H9 (cell line): ENCODE measurements around the gene LYSMD3. TPM values are rescaled to one million over a fixed set of nuclear protein-coding genes. Genes with fewer than 3 reads are reported as not detected.
A peak's percentile ranks its signal among the peaks of the same experiment; 100 is the strongest.

Experiments
- DNase-seq: peaks from one replicate; pipeline ENCODE4 v3.0.0-alpha.2; 2017
- H2AFZ ChIP-seq: one replicate; pipeline ENCODE4 v1.6.1; 2013; ENCODE audit warnings: mild to moderate bottlenecking, low read length, control low read depth, moderate library complexity
- H2AK5ac ChIP-seq: 2 replicates; pipeline ENCODE4 v1.6.1; 2013; ENCODE audit warnings: low read length, control low read depth, mixed read lengths; ENCODE audit not compliant: insufficient read length
- H2BK120ac ChIP-seq: one replicate; pipeline ENCODE4 v1.6.1; 2013; ENCODE audit warnings: low read depth, mild to moderate bottlenecking, low read length, control low read depth, inconsistent platforms; ENCODE audit not compliant: poor library complexity, severe bottlenecking
- H2BK12ac ChIP-seq: 2 replicates; pipeline ENCODE4 v1.6.1; 2013; ENCODE audit warnings: low read length, control low read depth, mixed read lengths, low read depth; ENCODE audit not compliant: insufficient read length
- H2BK15ac ChIP-seq: 2 replicates; pipeline ENCODE4 v1.6.1; 2013; ENCODE audit warnings: low read depth, low read length, control low read depth
- H2BK20ac ChIP-seq: one replicate; pipeline ENCODE4 v1.6.1; 2013; ENCODE audit warnings: low read depth, mild to moderate bottlenecking, low read length, control low read depth, inconsistent platforms; ENCODE audit not compliant: poor library complexity, severe bottlenecking
- H2BK5ac ChIP-seq: 2 replicates; pipeline ENCODE4 v1.6.1; 2013; ENCODE audit warnings: low read length, control low read depth, mixed read lengths; ENCODE audit not compliant: insufficient read length
- H3K14ac ChIP-seq: 2 replicates; pipeline ENCODE4 v1.6.1; 2013; ENCODE audit warnings: low read length, control low read depth; ENCODE audit not compliant: insufficient read depth
- H3K18ac ChIP-seq: 2 replicates; pipeline ENCODE4 v1.6.1; 2013; ENCODE audit warnings: low read depth, mild to moderate bottlenecking, mixed read lengths, low read length, control low read depth; ENCODE audit not compliant: insufficient read length
- H3K23ac ChIP-seq: 2 replicates; pipeline ENCODE4 v1.6.1; 2013; ENCODE audit warnings: low read length, control low read depth, mixed read lengths, low read depth; ENCODE audit not compliant: insufficient read length
- H3K23me2 ChIP-seq: 2 replicates; pipeline ENCODE4 v1.6.1; 2013; ENCODE audit warnings: low read depth, mild to moderate bottlenecking, mixed read lengths, low read length, control low read depth; ENCODE audit not compliant: insufficient read length, poor library complexity, severe bottlenecking
- H3K27ac ChIP-seq: 2 replicates; pipeline ENCODE4 v1.5.1; 2013; ENCODE audit warnings: low read length, control low read depth, mixed read lengths, low read depth; ENCODE audit not compliant: insufficient read length
- H3K27me3 ChIP-seq: 2 replicates; pipeline ENCODE4 v1.6.1; 2013; ENCODE audit warnings: low read length, control low read depth, inconsistent platforms; ENCODE audit not compliant: insufficient read depth
- H3K4ac ChIP-seq: 2 replicates; pipeline ENCODE4 v1.6.1; 2013; ENCODE audit warnings: low read depth, mild to moderate bottlenecking, control low read depth, inconsistent platforms, low read length, moderate library complexity
- H3K4me1 ChIP-seq: 2 replicates; pipeline ENCODE4 v1.6.1; 2013; ENCODE audit warnings: low read length, control low read depth, inconsistent platforms; ENCODE audit not compliant: insufficient read depth
- H3K4me2 ChIP-seq: 2 replicates; pipeline ENCODE4 v1.6.1; 2013; ENCODE audit warnings: low read length, control low read depth, mixed read lengths; ENCODE audit not compliant: insufficient read length, insufficient read depth
- H3K56ac ChIP-seq: 2 replicates; pipeline ENCODE4 v1.6.1; 2013; ENCODE audit warnings: low read depth, mild to moderate bottlenecking, mixed read lengths, low read length, control low read depth; ENCODE audit not compliant: insufficient read length
- H3K79me1 ChIP-seq: 2 replicates; pipeline ENCODE4 v1.6.1; 2013; ENCODE audit warnings: low read depth, mild to moderate bottlenecking, moderate library complexity, low read length, control low read depth, inconsistent platforms; ENCODE audit not compliant: insufficient read depth, poor library complexity, severe bottlenecking
- H3K79me2 ChIP-seq: 2 replicates; pipeline ENCODE4 v1.6.1; 2013; ENCODE audit warnings: low read length, control low read depth, inconsistent platforms; ENCODE audit not compliant: insufficient read depth
- H3K9ac ChIP-seq: 2 replicates; pipeline ENCODE4 v1.6.1; 2013; ENCODE audit warnings: low read length, control low read depth, mixed read lengths; ENCODE audit not compliant: insufficient read length; ENCODE audit errors: extremely low read depth
- H3K9me3 ChIP-seq: one replicate; pipeline ENCODE4 v1.6.1; 2013; ENCODE audit warnings: low read depth, low read length, inconsistent platforms; ENCODE audit not compliant: control insufficient read depth
- H3T11ph ChIP-seq: one replicate; pipeline ENCODE4 v1.6.1; 2013; ENCODE audit warnings: mild to moderate bottlenecking, low read length, control low read depth, inconsistent platforms
- H4K20me1 ChIP-seq: one replicate; pipeline ENCODE4 v1.6.1; 2013; ENCODE audit not compliant: control insufficient read depth, insufficient read length, insufficient read depth
- H4K5ac ChIP-seq: 2 replicates; pipeline ENCODE4 v1.6.1; 2013; ENCODE audit warnings: low read depth, mild to moderate bottlenecking, mixed read lengths, low read length, control low read depth; ENCODE audit not compliant: insufficient read length
- H4K8ac ChIP-seq: replicated peaks from 2 replicates; pipeline ENCODE4 v1.6.1; 2013; ENCODE audit warnings: low read length, control low read depth, mixed read lengths, low read depth; ENCODE audit not compliant: insufficient read length
- H4K91ac ChIP-seq: 2 replicates; pipeline ENCODE4 v1.6.1; 2013; ENCODE audit warnings: low read depth, mild to moderate bottlenecking, moderate library complexity, mixed read lengths, low read length, control low read depth; ENCODE audit not compliant: insufficient read length
- H3K27ac Mint-ChIP-seq, 3 experiments: 2 replicates in 2 of 3; 3 replicates in 1 of 3; pipeline ENCODE4 v1.8.0; 2020 to 2021; ENCODE audit warnings: mixed read lengths in 3 of 3, mild to moderate bottlenecking in 1 of 3, moderate library complexity in 1 of 3
- H3K27me3 Mint-ChIP-seq: 2 replicates; pipeline ENCODE4 v1.8.0; 2021; ENCODE audit warnings: low read depth, mild to moderate bottlenecking, moderate library complexity, mixed read lengths
- H3K36me3 Mint-ChIP-seq, 3 experiments: 2 replicates in 2 of 3; 3 replicates in 1 of 3; pipeline ENCODE4 v1.8.0; 2020 to 2021; ENCODE audit warnings: low read depth in 3 of 3, mixed read lengths in 3 of 3; ENCODE audit not compliant: insufficient read depth in 1 of 3
- H3K4me1 Mint-ChIP-seq, 2 experiments: 2 replicates each; pipeline ENCODE4 v1.8.0; 2020; ENCODE audit warnings: mixed read lengths in 2 of 2
- H3K4me3 Mint-ChIP-seq, 2 experiments: 2 replicates in 1 of 2; 3 replicates in 1 of 2; pipeline ENCODE4 v1.8.0; 2020 to 2021; ENCODE audit warnings: mild to moderate bottlenecking in 2 of 2, mixed read lengths in 2 of 2, moderate library complexity in 1 of 2
- H3K9me3 Mint-ChIP-seq, 2 experiments: 2 replicates in 1 of 2; 3 replicates in 1 of 2; pipeline ENCODE4 v1.8.0; 2020; ENCODE audit warnings: mild to moderate bottlenecking in 2 of 2, mixed read lengths in 2 of 2, moderate library complexity in 1 of 2
- CTCF ChIP-seq: fragments of 200-600 bp; sonication (generic); conservative IDR thresholded peaks from 3 replicates; pipeline ENCODE4 v1.8.0; 2021; ENCODE audit warnings: antibody characterized with exemption, mild to moderate bottlenecking
- WGBS: extraction: QIAGEN DNeasy Blood & Tissue Kit; methylation state at CpG from one replicate; pipeline ENCODE4 v1.1.7; 2013; ENCODE audit warnings: missing lambda C conversion rate, low lambda C conversion rate, mixed read lengths; ENCODE audit not compliant: insufficient read length; ENCODE audit errors: extremely low coverage; 5-methylcytosine and 5-hydroxymethylcytosine counted together
- total RNA-seq: library from RNA; stranded (reverse); gene quantifications from 2 replicates; pipeline ENCODE4 v1.2.1, GENCODE V29; 2021

Gene LYSMD3
- total RNA-seq, 1 experiment from 2014 or later: 14.0 TPM

- H2BK12ac ChIP-seq: no peak overlapping the region
- H3K27me3 ChIP-seq: no peaks in the 10 kb centered on the region
- Mint-ChIP-seq H3K36me3 (peaks cover 0 to 19% (median 14%) of the 10 kb centered on the region in 3 experiments; a peak in 4 of 7 replicates), H3K9me3 (no peaks in the 10 kb centered on the region), H3K4me3 (peak overlapping the region; percentile 93 to 98), H3K4me1 (peaks cover 43 to 54% of the 10 kb centered on the region in 2 experiments), H3K27ac (peak overlapping the region; percentile 74 to 96 (median 84); a peak in 6 of 7 replicates), H3K27me3 (no peaks in the 10 kb centered on the region; the same call in 1 of the 2 replicates)
- no peaks in the 10 kb centered on the region for H3K9me3 ChIP-seq
- H4K5ac ChIP-seq: no peak overlapping the region
- no peak overlapping the region for H3K23ac ChIP-seq
- peaks cover 12% of the 10 kb centered on the region for H3K23me2 ChIP-seq
- H3K4me2 ChIP-seq: peak overlapping the region; percentile 69
- no CpG with 5 or more reads among the region's 3 CpGs for WGBS
- no peak overlapping the region for H2BK5ac ChIP-seq
- DNase-seq: no peak
- H3K79me1 ChIP-seq: no peaks in the 10 kb centered on the region
- H2BK20ac ChIP-seq: no peak overlapping the region
- peaks cover 10% of the 10 kb centered on the region; the same call in 1 of the 2 replicates for H3K4me1 ChIP-seq
- no peak overlapping the region for H2BK120ac ChIP-seq
- H2BK15ac ChIP-seq: no peak overlapping the region
- no peak overlapping the region for H2AFZ ChIP-seq
- no peaks in the 10 kb centered on the region for H4K20me1 ChIP-seq
- H3K79me2 ChIP-seq: peaks cover 17% of the 10 kb centered on the region; the same call in 1 of the 2 replicates
- no peak overlapping the region for H2AK5ac ChIP-seq
- H3K4ac ChIP-seq: no peak overlapping the region
- no peak overlapping the region for H3K14ac ChIP-seq
- H3K18ac ChIP-seq: no peak overlapping the region
- no peak overlapping the region for H4K8ac ChIP-seq
- H3T11ph ChIP-seq: no peak overlapping the region
- TF ChIP-seq CTCF: no peak
- H3K9ac ChIP-seq: no peak overlapping the region
- no peak overlapping the region for H4K91ac ChIP-seq
- no peak overlapping the region for H3K56ac ChIP-seq
- H3K27ac ChIP-seq: peak overlapping the region; percentile 64
Measured at GRCh38 chr5:90476391-90476790, 53.0 kb downstream of the LYSMD3 start.
